ENCODE measurements around the gene PDGFRB. TPM values are rescaled to one million over a fixed set of nuclear protein-coding genes. Genes with fewer than 3 reads are reported as not detected.

Gene PDGFRB
- total RNA-seq, 1 donor: 531 TPM

DNA sequence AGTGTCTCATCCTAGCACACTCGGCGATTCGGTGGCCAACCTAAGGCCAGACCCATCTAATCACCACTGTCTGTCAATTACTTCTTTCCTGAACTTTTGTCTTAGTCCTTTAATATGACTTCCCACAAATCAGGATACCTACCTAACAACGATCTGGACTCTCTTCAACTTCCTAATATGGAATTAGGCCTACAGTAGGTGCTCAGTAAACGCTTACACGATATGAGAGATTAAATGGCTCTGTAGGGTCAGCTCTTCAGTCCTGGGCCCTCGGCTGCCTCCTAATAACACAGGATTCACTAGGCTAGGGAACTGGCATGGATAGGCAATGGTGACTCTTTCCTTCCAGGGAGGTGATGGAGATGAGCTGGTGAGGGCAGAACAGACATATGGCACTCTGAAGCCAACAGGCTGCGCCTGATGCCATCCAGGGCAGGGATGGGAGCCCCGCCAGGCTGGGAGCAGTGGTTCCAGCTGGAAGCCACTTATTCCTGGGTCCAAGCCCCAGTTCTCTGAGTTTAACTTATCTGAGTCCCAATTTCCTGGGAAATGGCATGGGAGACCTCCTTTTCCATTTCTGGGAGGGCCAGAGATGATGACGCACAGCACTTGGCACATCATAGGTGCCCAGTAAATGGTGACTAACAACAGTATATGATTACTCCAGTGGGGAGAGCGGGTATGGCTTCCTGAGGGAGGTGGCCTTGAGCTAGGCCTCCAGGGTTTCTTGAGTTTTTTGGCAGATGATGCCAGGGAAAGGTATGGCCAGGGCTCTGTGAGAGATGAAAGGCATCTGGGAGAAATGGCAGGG lies 7.3 kb downstream of the PDGFRB start:
- peak overlapping the region; percentile 39 for H3K4me2 ChIP-seq (ENCODE audit: insufficient read depth, low read length)
- H3K9me3 ChIP-seq (ENCODE audit: low read depth, low read length): no peaks in the 10 kb centered on the region
- H3K79me2 ChIP-seq (ENCODE audit: insufficient read depth, low read length): peaks cover 88% of the 10 kb centered on the region
- TF ChIP-seq, protein P1, sequence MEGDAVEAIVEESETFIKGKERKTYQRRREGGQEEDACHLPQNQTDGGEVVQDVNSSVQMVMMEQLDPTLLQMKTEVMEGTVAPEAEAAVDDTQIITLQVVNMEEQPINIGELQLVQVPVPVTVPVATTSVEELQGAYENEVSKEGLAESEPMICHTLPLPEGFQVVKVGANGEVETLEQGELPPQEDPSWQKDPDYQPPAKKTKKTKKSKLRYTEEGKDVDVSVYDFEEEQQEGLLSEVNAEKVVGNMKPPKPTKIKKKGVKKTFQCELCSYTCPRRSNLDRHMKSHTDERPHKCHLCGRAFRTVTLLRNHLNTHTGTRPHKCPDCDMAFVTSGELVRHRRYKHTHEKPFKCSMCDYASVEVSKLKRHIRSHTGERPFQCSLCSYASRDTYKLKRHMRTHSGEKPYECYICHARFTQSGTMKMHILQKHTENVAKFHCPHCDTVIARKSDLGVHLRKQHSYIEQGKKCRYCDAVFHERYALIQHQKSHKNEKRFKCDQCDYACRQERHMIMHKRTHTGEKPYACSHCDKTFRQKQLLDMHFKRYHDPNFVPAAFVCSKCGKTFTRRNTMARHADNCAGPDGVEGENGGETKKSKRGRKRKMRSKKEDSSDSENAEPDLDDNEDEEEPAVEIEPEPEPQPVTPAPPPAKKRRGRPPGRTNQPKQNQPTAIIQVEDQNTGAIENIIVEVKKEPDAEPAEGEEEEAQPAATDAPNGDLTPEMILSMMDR (IDR thresholded peaks at IDR 0.05; ENCODE audit: extremely low read depth, low read depth, low read length): peak; percentile 5
- H4K20me1 ChIP-seq (ENCODE audit: insufficient read depth, low read length): peaks cover 32% of the 10 kb centered on the region
- peak; percentile 92 for DNase-seq (ENCODE audit: insufficient read length, low spot score, missing footprints)
- no peak overlapping the region for H2AFZ ChIP-seq (ENCODE audit: low read length)
- peaks cover 79% of the 10 kb centered on the region for H3K4me1 ChIP-seq (ENCODE audit: insufficient read depth, low read length)
- no peaks in the 10 kb centered on the region for H3K27me3 ChIP-seq (ENCODE audit: insufficient read depth, low read length)
- no peak overlapping the region for H3K4me3 ChIP-seq (ENCODE audit: insufficient read depth, low read length)
- peak overlapping the region; percentile 95 for H3K27ac ChIP-seq (ENCODE audit: low read depth, low read length)
- peaks cover 46% of the 10 kb centered on the region for H3K36me3 ChIP-seq (ENCODE audit: insufficient read depth, low read length)

DNA sequence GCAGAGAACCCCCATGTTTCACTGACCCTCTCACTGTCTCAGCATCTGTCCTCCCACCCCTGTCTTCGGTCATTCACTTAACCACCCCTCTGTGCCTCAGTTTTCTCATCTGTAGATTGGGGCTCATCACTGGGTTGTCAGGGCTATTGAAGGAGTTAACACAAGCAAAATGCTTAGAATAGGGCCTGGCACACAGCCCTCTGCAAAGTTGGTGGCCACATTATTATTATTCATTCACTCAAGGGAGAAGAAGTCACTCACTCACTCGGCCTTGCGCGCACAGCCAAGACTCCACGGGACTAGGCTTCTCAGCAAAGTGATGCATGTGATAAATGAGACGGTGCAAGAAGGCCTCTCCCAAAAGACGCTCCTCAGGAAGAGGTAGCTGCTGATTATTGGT lies 8.0 kb downstream of the PDGFRB start:
- Histone ChIP-seq H3K36me3 (ENCODE audit: insufficient read depth, low read length) (peaks cover 41% of the 10 kb centered on the region), H3K4me2 (ENCODE audit: insufficient read depth, low read length) (peak overlapping the region; percentile 33), H3K79me2 (ENCODE audit: insufficient read depth, low read length) (peaks cover 81% of the 10 kb centered on the region), H3K9me3 (ENCODE audit: low read depth, low read length) (no peaks in the 10 kb centered on the region), H3K27ac (ENCODE audit: low read depth, low read length) (peak overlapping the region; percentile 95), H3K4me1 (ENCODE audit: insufficient read depth, low read length) (peaks cover 79% of the 10 kb centered on the region), H2AFZ (ENCODE audit: low read length) (no peak overlapping the region), H3K27me3 (ENCODE audit: insufficient read depth, low read length) (no peaks in the 10 kb centered on the region), H4K20me1 (ENCODE audit: insufficient read depth, low read length) (peaks cover 26% of the 10 kb centered on the region), H3K4me3 (ENCODE audit: insufficient read depth, low read length) (no peak overlapping the region)
- no peak for DNase-seq (ENCODE audit: insufficient read length, low spot score, missing footprints)
- TF ChIP-seq, protein P1 (IDR thresholded peaks at IDR 0.05; ENCODE audit: extremely low read depth, low read depth, low read length): no peak

DNA sequence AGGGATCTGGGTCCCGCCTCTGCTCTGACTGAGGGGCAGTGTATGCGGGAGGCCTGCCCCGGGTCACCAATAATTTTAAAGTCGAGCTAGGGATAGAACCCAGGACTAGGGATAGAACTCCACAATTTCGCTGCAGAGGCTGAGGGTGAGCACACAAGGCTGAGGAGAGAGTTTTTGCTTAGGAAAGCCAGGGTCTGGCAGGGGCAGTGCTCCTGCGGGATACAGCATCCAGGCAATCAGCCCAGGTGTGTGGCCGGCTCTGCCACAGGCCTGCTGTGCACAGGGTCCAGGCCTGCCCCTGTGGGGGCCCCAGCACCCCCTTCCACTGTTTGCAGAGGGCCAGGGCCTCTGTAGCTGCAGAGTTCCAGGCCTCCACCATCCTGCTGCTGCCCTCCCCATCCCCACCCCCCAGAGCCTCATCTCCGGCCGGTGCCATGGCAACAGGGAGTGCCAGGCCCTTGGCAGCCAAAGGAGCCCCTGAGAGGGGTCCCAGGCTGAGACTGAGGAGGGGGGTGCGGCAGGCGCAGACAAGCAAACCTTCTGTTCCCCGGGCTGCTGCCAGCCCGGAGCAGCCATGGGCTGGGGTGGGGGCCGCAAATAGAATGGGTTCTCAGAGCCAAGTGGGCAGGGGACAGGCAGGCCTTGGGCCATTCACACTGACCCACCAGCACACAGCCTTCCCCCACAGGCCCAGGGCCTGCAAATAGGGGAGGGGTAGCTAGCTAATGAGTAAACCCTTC lies 8.6 kb downstream of the PDGFRB start:
- DNase-seq (ENCODE audit: insufficient read length, low spot score, missing footprints): no peak
- Histone ChIP-seq H3K36me3 (ENCODE audit: insufficient read depth, low read length) (peaks cover 41% of the 10 kb centered on the region), H3K79me2 (ENCODE audit: insufficient read depth, low read length) (peaks cover 78% of the 10 kb centered on the region), H3K4me3 (ENCODE audit: insufficient read depth, low read length) (no peak overlapping the region), H3K27me3 (ENCODE audit: insufficient read depth, low read length) (no peaks in the 10 kb centered on the region), H4K20me1 (ENCODE audit: insufficient read depth, low read length) (peaks cover 20% of the 10 kb centered on the region), H3K4me2 (ENCODE audit: insufficient read depth, low read length) (peak overlapping the region; percentile 12), H2AFZ (ENCODE audit: low read length) (no peak overlapping the region), H3K27ac (ENCODE audit: low read depth, low read length) (peak overlapping the region; percentile 95), H3K4me1 (ENCODE audit: insufficient read depth, low read length) (peaks cover 79% of the 10 kb centered on the region), H3K9me3 (ENCODE audit: low read depth, low read length) (no peaks in the 10 kb centered on the region)
- TF ChIP-seq, protein P1 (IDR thresholded peaks at IDR 0.05; ENCODE audit: extremely low read depth, low read depth, low read length): no peak

DNA sequence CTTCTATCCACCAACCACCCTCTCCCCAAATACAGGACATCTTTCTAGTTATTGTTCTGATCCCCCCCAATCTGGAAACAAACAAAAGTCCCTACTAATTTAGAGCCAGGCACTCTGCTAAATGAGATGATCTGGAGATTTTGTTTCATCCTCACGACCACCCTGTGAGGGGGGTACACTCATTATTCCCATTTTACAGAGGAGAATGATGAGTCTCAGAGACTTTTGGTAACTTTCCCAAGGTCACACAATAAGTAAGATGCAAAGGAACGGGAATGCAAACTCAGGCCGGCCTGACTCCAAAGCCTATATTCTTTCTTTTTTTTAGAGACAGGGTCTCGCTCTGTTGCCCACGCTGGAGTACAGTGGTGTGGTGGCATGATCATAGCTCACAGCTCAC lies 9.4 kb downstream of the PDGFRB start:
- peaks cover 80% of the 10 kb centered on the region for H3K79me2 ChIP-seq (ENCODE audit: insufficient read depth, low read length)
- H3K9me3 ChIP-seq (ENCODE audit: low read depth, low read length): no peaks in the 10 kb centered on the region
- TF ChIP-seq, protein P1 (IDR thresholded peaks at IDR 0.05; ENCODE audit: extremely low read depth, low read depth, low read length): no peak
- peak overlapping the region; percentile 96 for H3K27ac ChIP-seq (ENCODE audit: low read depth, low read length)
- no peak for DNase-seq (ENCODE audit: insufficient read length, low spot score, missing footprints)
- H3K36me3 ChIP-seq (ENCODE audit: insufficient read depth, low read length): peaks cover 42% of the 10 kb centered on the region
- no peaks in the 10 kb centered on the region for H3K27me3 ChIP-seq (ENCODE audit: insufficient read depth, low read length)
- peaks cover 19% of the 10 kb centered on the region for H4K20me1 ChIP-seq (ENCODE audit: insufficient read depth, low read length)
- H3K4me2 ChIP-seq (ENCODE audit: insufficient read depth, low read length): no peak overlapping the region
- no peak overlapping the region for H3K4me3 ChIP-seq (ENCODE audit: insufficient read depth, low read length)
- peaks cover 84% of the 10 kb centered on the region for H3K4me1 ChIP-seq (ENCODE audit: insufficient read depth, low read length)
- H2AFZ ChIP-seq (ENCODE audit: low read length): no peak overlapping the region
